ENCODE data around the gene CCL27. TPM values are rescaled to one million over a fixed set of nuclear protein-coding genes. Genes with fewer than 3 reads are reported as not detected.

CCL27 gene
- total RNA-seq, 1 donor: 0.36 TPM

GRCh38 chr9:34665381-34666250, 3.2 kb upstream of the CCL27 start:
- no peak for TF ChIP-seq CTCF (IDR thresholded peaks at IDR 0.05; ENCODE audit: extremely low read depth, low read depth, low read length)
- Histone ChIP-seq H4K20me1 (ENCODE audit: insufficient read depth, low read length) (peaks cover 9% of the 10 kb centered on the region), H3K4me1 (ENCODE audit: insufficient read depth, low read length) (peaks cover 12% of the 10 kb centered on the region), H3K27ac (ENCODE audit: low read depth, low read length) (peak overlapping the region; percentile 94), H3K4me2 (ENCODE audit: insufficient read depth, low read length) (peak overlapping the region; percentile 99), H3K27me3 (ENCODE audit: insufficient read depth, low read length) (no peaks in the 10 kb centered on the region), H3K9me3 (ENCODE audit: low read depth, low read length) (no peaks in the 10 kb centered on the region), H3K79me2 (ENCODE audit: insufficient read depth, low read length) (peaks cover 24% of the 10 kb centered on the region), H3K36me3 (ENCODE audit: insufficient read depth, low read length) (no peaks in the 10 kb centered on the region), H3K4me3 (ENCODE audit: insufficient read depth, low read length) (peak overlapping the region; percentile 94), H2AFZ (ENCODE audit: low read length) (peak overlapping the region; percentile 96)
- peak; percentile 98 for DNase-seq (ENCODE audit: insufficient read length, low spot score, missing footprints)

GRCh38 chr9:34665067-34665380, 2.6 kb upstream of the CCL27 start:
- H3K27ac ChIP-seq (ENCODE audit: low read depth, low read length): peak overlapping the region; percentile 60
- H3K9me3 ChIP-seq (ENCODE audit: low read depth, low read length): no peaks in the 10 kb centered on the region
- H4K20me1 ChIP-seq (ENCODE audit: insufficient read depth, low read length): peaks cover 3% of the 10 kb centered on the region
- no peaks in the 10 kb centered on the region for H3K27me3 ChIP-seq (ENCODE audit: insufficient read depth, low read length)
- H3K79me2 ChIP-seq (ENCODE audit: insufficient read depth, low read length): peaks cover 21% of the 10 kb centered on the region
- DNase-seq (ENCODE audit: insufficient read length, low spot score, missing footprints): no peak
- peak overlapping the region; percentile 74 for H2AFZ ChIP-seq (ENCODE audit: low read length)
- TF ChIP-seq CTCF (IDR thresholded peaks at IDR 0.05; ENCODE audit: extremely low read depth, low read depth, low read length): no peak
- H3K4me3 ChIP-seq (ENCODE audit: insufficient read depth, low read length): peak overlapping the region; percentile 94
- peak overlapping the region; percentile 83 for H3K4me2 ChIP-seq (ENCODE audit: insufficient read depth, low read length)
- H3K36me3 ChIP-seq (ENCODE audit: insufficient read depth, low read length): no peaks in the 10 kb centered on the region
- peaks cover 12% of the 10 kb centered on the region for H3K4me1 ChIP-seq (ENCODE audit: insufficient read depth, low read length)

GRCh38 chr9:34664281-34665066, 2.0 kb upstream of the CCL27 start:
- DNase-seq (ENCODE audit: insufficient read length, low spot score, missing footprints): peak; percentile 97
- peak overlapping the region; percentile 74 for H2AFZ ChIP-seq (ENCODE audit: low read length)
- peak overlapping the region; percentile 83 for H3K4me2 ChIP-seq (ENCODE audit: insufficient read depth, low read length)
- peaks cover 12% of the 10 kb centered on the region for H3K4me1 ChIP-seq (ENCODE audit: insufficient read depth, low read length)
- peak overlapping the region; percentile 60 for H3K27ac ChIP-seq (ENCODE audit: low read depth, low read length)
- TF ChIP-seq CTCF (IDR thresholded peaks at IDR 0.05; ENCODE audit: extremely low read depth, low read depth, low read length): peak; percentile 100
- H3K36me3 ChIP-seq (ENCODE audit: insufficient read depth, low read length): no peaks in the 10 kb centered on the region
- peaks cover 21% of the 10 kb centered on the region for H3K79me2 ChIP-seq (ENCODE audit: insufficient read depth, low read length)
- H3K4me3 ChIP-seq (ENCODE audit: insufficient read depth, low read length): peak overlapping the region; percentile 94
- H4K20me1 ChIP-seq (ENCODE audit: insufficient read depth, low read length): peaks cover 3% of the 10 kb centered on the region
- no peaks in the 10 kb centered on the region for H3K27me3 ChIP-seq (ENCODE audit: insufficient read depth, low read length)
- H3K9me3 ChIP-seq (ENCODE audit: low read depth, low read length): no peaks in the 10 kb centered on the region

- Histone ChIP-seq H2AFZ (ENCODE audit: low read length) (no peak overlapping the region), H3K27me3 (ENCODE audit: insufficient read depth, low read length) (no peaks in the 10 kb centered on the region), H3K9me3 (ENCODE audit: low read depth, low read length) (no peaks in the 10 kb centered on the region), H3K79me2 (ENCODE audit: insufficient read depth, low read length) (peaks cover 20% of the 10 kb centered on the region), H3K27ac (ENCODE audit: low read depth, low read length) (no peak overlapping the region), H3K4me1 (ENCODE audit: insufficient read depth, low read length) (peaks cover 12% of the 10 kb centered on the region), H3K36me3 (ENCODE audit: insufficient read depth, low read length) (no peaks in the 10 kb centered on the region), H3K4me3 (ENCODE audit: insufficient read depth, low read length) (no peak overlapping the region), H3K4me2 (ENCODE audit: insufficient read depth, low read length) (no peak overlapping the region), H4K20me1 (ENCODE audit: insufficient read depth, low read length) (peaks cover 3% of the 10 kb centered on the region)
- no peak for TF ChIP-seq CTCF (IDR thresholded peaks at IDR 0.05; ENCODE audit: extremely low read depth, low read depth, low read length)
- peak; percentile 48 for DNase-seq (ENCODE audit: insufficient read length, low spot score, missing footprints)
Measured at GRCh38 chr9:34663303-34663605, 797 bp upstream of the CCL27 start.
